DMS153 treated with DMSO at 0.1 percent for 48 hours (cell line): Measurements from ENCODE around the gene TAPT1.

Experiments
- DNase-seq: peaks from one replicate; lab custom pipeline; 2025; ENCODE audit not compliant: unreplicated experiment; lab: John Stamatoyannopoulos, UW

The TAPT1 gene

DNA sequence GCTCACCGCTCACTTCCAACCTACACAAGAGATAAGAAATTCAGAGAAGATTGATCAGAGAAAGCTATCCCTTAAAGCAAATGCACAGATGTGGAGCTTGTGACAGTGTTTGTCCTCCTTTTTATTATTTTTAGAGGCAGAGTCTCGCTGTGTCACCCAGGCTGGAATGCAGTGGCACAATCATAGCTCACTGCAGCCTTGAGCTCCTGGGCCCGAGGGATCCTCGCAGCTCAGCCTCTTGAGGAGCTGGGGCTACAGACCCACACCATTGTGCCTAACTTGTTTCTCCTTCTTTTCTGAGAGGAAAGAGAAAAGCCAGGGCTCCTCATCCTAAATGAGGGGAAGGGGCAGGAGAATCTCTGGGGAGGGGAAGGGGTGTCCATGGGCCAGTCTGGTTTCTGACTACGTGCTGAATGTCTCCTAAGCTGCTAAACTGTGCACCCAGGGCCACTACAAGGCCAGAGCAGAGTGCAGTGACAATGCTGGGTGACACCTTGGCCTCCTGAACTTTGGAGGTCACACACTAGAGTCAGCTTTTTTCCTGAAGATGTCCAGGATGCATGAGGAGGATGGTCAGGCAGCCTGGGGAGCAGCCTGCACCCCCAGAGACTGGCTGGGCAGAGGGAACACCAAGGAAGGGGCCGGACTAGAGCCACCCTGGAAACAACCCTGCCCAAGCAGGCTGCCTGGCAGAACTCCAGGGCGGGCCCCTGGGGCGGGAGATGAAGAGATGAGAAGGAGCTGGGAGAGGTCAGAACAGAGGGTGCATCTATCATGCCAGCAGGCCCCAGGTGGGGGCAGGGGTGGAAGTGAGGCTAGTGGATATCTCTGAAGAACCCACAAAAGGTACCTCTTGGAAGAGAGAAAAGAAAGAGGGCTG is 87.0 kb downstream of the TAPT1 start:
- DNase-seq = no peak

DNA sequence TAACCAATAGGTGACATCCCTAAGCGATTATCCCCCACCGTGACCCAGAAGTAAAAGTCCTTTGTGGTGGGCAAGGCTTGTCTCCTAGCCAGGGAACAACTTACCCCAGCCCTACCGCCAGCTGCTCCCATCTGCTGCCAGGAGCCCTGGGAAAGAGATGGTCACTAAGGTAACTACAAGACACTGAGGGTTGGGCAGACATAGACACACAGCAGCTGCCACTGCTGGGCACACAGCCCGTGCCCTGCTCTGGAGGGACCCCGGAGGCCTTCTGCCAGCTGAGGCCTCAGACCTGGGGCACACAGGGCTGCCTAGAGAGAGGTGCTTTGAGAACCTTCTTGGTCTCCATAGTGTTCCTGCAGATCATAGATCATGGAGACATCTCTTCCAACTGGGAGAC is 89.4 kb downstream of the TAPT1 start:
- DNase-seq = no peak

DNA sequence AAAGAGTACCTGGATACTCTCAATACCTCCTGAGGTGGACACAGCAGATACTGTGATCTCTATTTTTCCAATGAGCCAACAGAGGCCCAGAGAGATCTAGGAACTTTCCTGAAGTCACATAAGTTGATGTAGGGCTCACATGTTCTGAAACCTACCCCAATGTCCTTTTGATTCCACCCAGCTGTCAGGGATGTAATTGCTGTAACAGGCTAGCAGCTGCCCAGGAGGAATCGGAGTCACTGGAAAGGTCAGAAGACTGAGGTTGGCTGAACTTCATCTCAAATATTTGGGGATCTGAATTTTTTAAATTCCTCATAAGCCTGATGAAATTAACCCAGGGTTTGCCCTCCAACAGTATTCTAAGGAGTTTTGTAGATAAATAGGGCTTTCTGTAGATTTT is 90.0 kb downstream of the TAPT1 start:
- DNase-seq = no peak

DNA sequence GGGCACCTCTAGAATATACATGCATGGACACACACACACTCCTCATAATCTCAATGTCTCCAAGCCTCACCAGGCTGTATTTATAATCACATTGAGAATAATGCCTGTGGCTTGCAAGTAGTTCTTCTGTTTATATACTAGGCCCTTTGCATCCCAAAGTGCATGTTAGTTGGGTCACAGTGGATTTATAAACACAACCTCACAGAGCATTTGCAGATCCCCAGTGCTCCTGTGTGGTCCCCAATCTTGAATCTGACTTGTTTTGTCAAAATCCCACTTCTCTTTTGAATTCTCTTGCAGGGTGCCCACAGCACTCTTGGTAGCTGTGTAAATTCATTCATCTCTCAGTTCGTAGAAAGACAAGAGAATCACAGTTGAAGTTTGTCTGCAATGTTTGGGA is 92.9 kb downstream of the TAPT1 start:
- no peak for DNase-seq

DNA sequence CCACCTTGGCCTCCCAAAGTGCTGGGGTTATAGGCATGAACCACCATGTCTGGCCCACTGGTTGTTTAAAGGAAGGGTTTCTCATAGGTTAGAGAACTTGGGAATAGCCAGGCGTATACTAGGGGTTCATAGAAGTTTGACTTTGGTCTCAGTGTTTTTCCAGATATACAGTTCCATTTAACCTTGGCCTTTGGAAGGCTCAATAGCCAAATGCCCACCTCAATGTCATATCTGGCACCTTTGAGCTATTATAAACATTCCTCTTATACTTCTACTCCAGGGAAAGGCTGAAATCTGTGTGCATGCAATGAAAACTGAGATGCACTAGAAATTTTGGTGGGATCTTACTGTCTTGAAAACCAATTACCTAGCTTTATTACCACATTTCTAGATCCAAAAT is 95.0 kb downstream of the TAPT1 start:
- no peak for DNase-seq

DNA sequence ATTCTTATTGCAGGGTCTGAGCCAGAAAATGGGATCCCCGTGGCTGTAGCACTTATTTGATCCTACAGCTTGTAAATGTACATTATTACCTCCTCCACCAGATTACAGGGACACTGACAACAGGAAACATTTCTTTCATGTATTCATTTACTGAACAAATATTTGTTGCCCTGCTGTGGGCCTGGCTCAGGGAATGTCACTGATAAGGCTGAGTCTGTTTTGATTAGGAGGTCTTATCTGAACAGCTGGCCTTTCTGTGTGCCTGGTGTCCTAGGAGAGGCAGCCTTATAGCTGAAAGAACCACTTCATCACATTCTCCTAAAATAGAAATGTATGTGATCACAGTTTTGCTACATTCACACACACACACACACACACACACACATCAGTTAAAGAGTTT is 96.9 kb downstream of the TAPT1 start:
- peak; percentile 26 for DNase-seq

DNA sequence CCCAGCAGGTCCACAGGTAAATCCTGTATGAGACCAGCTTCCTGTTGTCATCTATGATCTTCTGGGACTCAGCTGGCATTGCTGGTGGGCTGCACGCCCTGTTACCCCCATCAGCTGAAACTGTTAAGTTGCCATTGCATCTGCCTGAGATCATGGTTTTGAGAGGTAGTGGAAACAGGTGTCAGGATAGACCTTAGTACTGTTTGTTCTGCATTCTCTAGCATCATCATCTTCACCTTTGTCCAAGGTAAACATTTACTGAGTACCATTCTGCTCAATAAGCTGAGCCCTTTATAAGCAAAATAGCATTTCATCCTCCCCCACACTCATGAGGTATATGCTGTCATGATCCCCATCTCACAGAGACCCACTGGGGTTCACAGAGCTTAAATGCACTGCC is 99.6 kb downstream of the TAPT1 start:
- no peak for DNase-seq

DNA sequence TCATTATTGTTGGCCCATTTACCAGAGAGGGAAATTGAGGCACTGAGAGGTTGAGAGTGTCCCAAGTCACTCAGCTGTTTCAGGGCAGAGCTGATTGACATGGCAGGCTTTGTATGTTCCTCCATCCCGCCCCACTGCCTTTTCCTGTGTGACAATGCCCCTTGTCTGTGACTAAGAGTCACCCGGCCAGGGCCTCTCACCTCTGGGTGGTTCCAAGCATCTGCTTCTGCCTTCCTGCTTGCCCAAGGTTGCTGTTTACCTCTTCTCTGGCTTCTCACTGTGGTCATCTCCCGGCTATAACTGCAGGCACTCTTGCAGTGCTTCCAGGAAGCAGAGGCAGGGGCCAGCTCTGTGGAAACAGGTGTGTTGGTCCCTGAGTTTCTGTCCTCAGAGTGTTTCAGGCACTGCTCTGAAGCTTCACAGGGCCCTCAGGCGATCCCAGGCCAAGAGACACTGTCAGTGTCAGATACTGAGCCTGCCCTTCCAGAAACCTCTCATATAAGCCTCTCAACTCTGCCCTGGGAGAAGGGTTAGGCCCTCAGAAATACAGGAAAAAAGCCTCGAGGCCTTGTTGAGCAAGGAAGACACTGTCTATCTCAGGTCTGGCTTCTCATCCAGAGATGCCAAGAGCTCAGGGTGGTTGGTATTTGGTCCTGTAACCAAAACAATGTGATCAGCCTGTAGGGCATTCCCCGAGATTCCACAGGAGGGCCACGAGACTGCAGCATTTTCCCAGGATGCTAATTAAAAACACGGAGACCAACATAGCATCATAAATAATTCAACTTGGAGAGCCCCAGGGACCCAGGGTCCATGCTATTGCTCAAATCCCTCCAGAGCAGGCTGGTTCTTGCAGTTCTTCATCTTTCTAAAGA is 100.5 kb downstream of the TAPT1 start:
- no peak for DNase-seq

DNA sequence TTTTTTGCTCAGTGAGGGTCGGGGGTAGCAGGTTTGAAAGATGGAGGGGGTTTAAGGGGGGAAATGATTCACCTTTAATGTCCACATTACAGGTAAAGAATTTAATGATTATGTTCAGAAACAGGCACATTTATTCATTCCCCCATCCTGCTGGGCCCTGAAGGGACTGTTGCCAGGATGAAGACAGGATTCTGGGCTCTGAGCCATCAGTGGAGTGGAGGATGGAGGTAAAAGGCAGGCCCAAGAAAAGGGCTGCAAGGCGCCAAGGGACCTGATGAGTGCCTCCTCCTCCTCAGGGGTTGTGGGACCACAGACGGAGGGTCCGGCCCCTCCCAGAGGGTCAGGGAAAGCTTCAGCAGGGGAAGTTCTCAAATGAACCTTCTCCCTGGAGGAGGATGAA is 102.0 kb downstream of the TAPT1 start:
- DNase-seq = no peak

DNA sequence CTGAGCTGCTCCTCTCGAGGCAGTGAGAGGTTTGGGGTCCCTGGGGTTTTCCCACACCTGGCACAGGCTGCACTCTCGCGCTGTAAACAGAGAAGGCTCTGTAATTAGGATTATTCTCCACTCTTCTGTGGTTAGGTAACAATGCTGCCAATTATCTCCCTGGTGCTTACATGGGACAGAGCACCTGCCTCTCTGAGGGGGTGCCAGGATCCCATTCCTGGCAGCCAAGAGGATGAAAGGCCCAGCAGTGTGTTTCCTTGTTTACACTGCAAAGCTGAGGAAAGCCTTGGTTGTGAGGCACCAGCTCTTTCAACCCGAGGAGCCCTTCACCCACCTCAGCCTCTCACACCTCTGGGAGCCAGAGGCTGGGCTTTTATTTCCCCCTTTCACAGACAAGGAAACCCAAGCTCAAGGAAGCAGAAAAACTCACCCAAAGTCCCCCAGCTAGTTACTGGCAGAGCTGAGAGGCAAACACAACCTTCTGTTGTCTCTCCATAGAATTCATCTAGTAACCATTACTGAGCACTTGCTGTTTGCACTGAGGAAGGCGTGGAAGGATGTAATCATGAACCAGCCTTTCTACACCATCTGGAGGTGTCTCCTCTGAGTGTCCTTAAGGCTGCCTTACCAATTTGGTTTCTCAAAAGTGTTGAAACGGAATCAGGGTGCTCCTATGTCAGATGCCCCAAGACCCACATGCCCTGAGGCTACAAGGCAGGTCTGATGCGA is 102.8 kb downstream of the TAPT1 start:
- peak; percentile 76 for DNase-seq

DNA sequence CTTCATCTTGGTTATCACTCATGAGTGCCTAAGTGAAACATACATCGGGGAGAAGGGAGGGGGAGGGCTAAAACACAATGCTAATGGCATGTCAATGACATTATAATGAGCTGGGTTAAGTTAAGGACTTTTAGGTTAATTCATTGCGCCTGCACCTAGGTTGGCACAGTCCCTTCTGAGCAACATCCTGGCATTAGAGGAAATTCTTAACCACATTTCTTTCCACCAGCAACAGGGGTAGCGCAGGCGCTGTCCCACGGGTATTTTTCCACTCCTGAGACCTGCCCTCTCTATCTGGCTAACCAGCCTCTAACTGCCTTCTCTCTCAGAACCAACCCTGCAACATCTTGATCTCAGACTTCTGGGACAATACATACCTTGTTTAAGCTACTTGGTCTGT is 103.5 kb downstream of the TAPT1 start:
- DNase-seq = no peak

DNA sequence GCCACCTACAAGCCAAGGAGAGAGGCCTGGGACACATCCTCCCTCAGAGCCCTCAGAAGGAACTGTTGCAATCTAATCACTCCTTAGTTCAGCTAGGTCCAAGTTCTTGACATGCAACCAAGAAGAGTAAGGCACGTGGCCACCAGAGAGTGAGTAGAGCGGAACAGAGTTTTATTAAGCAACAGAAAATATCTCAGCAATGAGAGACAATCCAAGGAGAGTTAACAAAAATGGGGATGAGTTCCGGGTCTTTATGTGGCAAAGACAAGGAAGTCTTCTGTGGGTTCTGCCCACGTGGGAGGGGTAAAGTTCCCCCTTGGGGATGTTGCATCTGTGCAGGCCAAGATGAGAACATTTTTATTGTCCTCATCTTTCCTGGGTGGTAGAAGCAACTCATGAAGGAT is 104.0 kb downstream of the TAPT1 start:
- DNase-seq = no peak

DNA sequence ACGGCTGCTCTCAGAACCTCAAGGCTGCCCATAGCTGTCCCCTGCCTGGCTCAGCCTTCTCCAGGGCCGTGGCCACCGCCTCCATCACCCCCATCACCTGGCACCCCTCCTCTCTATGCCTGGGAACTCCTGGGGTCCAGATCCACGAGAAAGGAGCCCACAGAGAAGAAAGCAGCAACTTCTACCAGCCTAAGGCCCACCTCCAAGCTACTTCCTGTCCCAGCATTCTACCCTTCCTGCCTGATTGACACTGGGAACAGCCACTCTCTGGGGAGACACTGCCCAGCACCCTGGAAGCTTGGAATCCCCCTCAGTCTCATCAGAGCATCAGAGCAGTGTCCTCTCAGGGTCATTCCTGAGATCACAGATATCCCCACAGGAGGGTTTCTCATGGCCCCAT is 105.6 kb downstream of the TAPT1 start:
- no peak for DNase-seq

DNA sequence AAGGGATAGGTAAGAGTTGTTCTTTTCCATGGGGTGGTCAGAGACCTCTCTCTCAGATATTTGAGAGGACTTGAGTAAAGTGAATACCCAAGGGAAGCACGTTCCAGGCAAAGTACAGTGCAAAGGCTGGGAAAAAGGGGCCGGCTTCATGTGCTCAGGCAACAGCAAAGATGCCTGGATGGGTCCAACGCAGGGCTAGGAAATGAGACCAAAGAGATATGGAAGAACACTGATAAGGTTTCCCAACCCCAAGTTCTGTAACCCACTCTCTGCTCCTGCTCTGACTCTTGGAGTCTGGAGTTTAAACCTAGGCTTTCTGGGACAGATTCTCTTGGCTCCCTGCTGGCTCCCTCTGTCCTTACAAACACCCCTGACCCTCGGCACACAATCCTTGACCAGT is 106.3 kb downstream of the TAPT1 start:
- no peak for DNase-seq

DNA sequence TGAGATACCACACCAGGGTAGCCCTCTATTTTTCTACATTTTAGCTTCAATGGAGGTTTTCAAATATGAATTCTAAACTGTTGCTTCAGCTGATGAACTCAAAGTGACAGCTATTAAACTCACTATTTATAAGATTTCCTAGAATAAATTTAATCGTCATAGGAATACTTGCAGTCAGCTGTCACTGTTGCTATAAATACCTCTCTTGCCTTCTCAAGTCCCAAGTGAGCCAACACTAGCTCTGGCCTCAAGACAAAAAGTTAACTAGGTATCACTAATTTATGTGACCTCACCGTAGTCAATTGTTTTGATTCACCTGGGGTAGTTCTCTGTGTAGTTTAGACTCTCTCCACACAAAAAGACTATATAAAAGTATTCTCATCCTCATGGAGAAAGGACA is 108.2 kb downstream of the TAPT1 start:
- DNase-seq = no peak

DNA sequence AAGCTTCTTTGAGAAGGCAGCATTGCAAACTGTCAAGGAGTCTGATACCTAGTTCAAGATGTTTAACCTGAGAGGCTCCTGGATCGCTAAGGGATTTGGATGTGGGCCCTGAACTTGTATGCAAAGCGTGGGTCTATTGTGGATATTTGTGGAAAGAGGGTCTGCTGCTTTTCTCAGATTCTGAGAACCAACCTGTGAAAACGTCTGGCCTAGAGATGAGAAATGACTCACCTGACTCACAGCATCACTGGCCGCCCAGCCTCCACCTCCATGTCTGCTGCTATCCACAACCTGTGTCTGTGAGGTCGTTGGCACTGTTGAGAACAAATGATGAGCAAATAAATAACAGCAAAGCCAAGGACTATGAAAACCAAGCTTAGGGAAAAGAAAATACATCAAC is 109.1 kb downstream of the TAPT1 start:
- DNase-seq = no peak

DNA sequence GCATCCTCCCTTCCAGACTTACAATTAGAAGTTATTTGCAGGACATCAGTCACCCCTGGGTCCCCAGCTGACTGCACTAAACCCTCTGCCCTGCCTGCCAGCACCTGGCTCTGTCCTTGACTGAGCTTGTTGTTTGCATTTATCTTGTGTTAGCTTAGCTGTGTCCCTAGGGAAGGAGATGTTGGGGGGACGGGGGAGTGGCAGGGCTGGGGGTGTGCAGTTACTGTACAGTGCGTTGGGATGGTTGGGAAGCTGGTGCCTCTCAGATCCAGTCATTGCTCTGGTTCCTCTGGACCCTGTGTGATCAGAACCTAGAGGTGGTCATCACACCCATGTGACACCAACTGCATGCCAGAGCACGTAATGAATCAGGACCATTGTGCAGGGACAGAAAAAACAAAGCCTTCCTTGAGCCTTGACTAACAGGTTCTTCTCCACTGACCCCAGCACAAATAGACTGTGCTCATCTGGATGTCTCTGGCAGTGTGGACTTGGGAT is 109.7 kb downstream of the TAPT1 start:
- no peak for DNase-seq

DNA sequence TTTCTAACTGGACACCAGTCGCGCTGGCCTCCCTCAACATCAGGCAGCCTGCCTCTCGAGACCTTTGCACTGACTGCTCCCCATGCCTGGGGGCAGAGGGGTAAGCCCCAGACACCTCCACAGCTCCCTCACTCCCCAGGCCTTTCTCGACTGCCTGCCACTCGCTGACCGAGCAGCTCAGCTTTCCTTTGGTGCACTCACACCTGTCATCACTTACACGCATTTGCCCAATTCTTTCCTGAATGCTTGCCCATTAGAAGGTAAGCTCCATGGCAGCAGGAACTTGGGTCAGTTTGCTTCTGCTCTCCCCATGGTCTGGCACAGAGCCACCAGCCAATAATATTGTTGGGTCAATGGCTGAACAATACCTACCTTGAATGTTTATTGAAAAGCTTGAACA is 110.3 kb downstream of the TAPT1 start:
- no peak for DNase-seq

DNA sequence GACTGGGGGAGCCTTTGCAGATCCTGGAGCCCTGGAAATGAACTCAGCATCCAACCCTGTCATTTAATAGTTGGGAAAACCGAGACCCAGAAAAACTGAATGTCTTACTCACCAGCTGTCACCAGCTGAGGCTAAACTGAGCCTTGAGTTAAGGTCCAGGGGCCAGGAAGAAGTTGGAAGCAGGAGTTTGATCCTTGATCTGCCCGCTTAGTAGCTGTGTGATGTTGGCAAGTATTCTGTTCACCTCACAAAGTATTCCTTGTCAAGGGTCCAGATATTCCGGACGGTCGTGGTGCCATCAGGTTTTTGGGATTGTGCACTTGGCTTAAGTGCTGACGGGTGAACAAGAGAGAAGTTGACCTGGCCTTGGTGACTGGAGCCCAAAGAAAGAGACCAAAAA is 111.7 kb downstream of the TAPT1 start:
- no peak for DNase-seq

DNA sequence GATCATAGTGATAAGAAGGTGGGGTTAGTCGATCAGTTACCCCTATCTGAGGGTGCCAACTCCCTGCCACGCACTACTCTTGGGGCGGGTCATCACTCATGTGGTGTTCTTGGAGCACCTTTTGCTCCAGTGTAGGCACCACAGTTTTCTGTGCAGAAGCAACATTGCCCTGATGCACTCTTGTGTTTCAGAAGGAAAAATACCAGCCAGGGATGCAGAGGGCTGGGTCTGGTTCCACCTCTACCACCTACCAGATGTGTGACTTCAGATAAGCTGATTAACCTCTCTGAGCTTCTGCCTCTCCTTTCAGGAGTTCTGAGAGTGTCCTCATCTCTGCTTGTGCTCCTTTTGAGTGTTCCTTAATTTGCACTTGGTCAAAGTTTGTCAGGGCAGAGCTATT is 112.5 kb downstream of the TAPT1 start:
- DNase-seq = no peak

DNA sequence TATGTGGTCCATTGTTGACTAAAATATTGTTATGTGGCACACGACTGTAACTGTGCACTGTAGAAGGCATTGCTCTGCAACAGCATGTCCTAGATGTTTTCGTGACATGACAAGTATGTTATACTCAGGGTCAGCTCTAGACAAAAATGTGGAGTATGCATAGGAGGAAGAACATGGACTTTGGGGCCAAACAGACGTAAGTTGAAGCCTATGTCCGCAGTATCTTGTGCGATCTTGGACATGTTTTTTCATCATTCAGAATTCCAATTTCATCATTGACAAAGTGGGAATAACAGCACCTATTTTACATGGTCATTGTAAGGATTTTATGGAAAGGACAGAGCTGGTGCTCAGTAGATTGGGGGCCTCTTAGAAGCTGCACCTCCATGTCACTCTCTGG is 114.7 kb downstream of the TAPT1 start:
- no peak for DNase-seq
